ENCODE results near the gene LIPA. TPM values are rescaled to one million over a fixed set of nuclear protein-coding genes. Genes with fewer than 3 reads are reported as not detected.
A peak's percentile ranks its signal among the peaks of the same experiment; 100 is the strongest.

LIPA gene
- total RNA-seq, 1 donor from 2014 or later, result 53.1 TPM

GRCh38 chr10:89241486-89242344 is 9.9 kb downstream of the LIPA start:
- DNase-seq (ENCODE audit: extremely low read depth, low read depth, low spot score), result no peak

- no peak for DNase-seq (ENCODE audit: extremely low read depth, low read depth, low spot score)
Measured at GRCh38 chr10:89241026-89241425, 10.5 kb downstream of the LIPA start.

GRCh38 chr10:89240519-89240918 is 11.1 kb downstream of the LIPA start:
- DNase-seq (ENCODE audit: extremely low read depth, low read depth, low spot score), result no peak

GRCh38 chr10:89238956-89239644 is 12.5 kb downstream of the LIPA start:
- no peak for DNase-seq (ENCODE audit: extremely low read depth, low read depth, low spot score)

GRCh38 chr10:89237849-89238248 is 13.7 kb downstream of the LIPA start:
- no peak for DNase-seq (ENCODE audit: extremely low read depth, low read depth, low spot score)

GRCh38 chr10:89236226-89236797 is 15.3 kb downstream of the LIPA start:
- no peak for DNase-seq (ENCODE audit: extremely low read depth, low read depth, low spot score)

- no peak for DNase-seq (ENCODE audit: extremely low read depth, low read depth, low spot score)
Measured at GRCh38 chr10:89235073-89235798, 16.3 kb downstream of the LIPA start.

GRCh38 chr10:89233033-89233432 is 18.5 kb downstream of the LIPA start:
- no peak for DNase-seq (ENCODE audit: extremely low read depth, low read depth, low spot score)

GRCh38 chr10:89228962-89229361 is 22.6 kb downstream of the LIPA start:
- no peak for DNase-seq (ENCODE audit: extremely low read depth, low read depth, low spot score)

GRCh38 chr10:89228146-89228545 is 23.4 kb downstream of the LIPA start:
- no peak for DNase-seq (ENCODE audit: extremely low read depth, low read depth, low spot score)

GRCh38 chr10:89226891-89227290 is 24.7 kb downstream of the LIPA start:
- no peak for DNase-seq (ENCODE audit: extremely low read depth, low read depth, low spot score)

GRCh38 chr10:89224739-89225443 is 26.7 kb downstream of the LIPA start:
- DNase-seq (ENCODE audit: extremely low read depth, low read depth, low spot score), result peak; percentile 51

GRCh38 chr10:89221919-89222318 is 29.7 kb downstream of the LIPA start:
- no peak for DNase-seq (ENCODE audit: extremely low read depth, low read depth, low spot score)

- no peak for DNase-seq (ENCODE audit: extremely low read depth, low read depth, low spot score)
Measured at GRCh38 chr10:89219513-89220218, 31.9 kb downstream of the LIPA start.

GRCh38 chr10:89217057-89217990 is 34.3 kb downstream of the LIPA start:
- DNase-seq (ENCODE audit: extremely low read depth, low read depth, low spot score), result peak; percentile 48

- DNase-seq (ENCODE audit: extremely low read depth, low read depth, low spot score), result no peak
Measured at GRCh38 chr10:89216056-89216455, 35.5 kb downstream of the LIPA start.

GRCh38 chr10:89215511-89215910 is 36.1 kb downstream of the LIPA start:
- no peak for DNase-seq (ENCODE audit: extremely low read depth, low read depth, low spot score)

- DNase-seq (ENCODE audit: extremely low read depth, low read depth, low spot score), result no peak
Measured at GRCh38 chr10:89214566-89215165, 36.9 kb downstream of the LIPA start.

All from glomerular endothelial cell (primary cell).